Measurements from ENCODE around the gene OR1D2.

Gene OR1D2

DNA sequence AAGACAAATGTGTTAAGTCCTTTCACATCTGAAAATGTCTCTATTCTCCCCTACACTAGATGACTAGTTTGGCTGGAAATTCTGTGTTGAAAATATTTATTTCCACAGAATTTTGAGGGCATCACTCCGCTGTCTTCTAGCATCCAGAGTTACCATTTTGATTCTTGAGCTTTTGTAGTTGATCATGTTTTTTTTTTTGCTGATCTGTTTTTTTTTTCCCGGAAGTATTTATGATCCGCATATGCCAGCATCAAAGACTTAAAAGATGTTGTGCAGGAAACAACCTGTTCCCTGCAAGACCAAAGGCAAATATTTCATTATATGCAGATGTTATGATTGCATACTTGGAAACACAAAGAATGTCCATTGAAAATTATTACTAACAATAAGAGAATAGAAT is 57.5 kb downstream of the OR1D2 start:
- TF ChIP-seq CTCF (conservative IDR thresholded peaks at IDR 0.05): no peak
- TF ChIP-seq ZFX (IDR thresholded peaks at IDR 0.05): no peak
- no peak overlapping the region for H3K27ac ChIP-seq

- no peak overlapping the region for H3K27ac ChIP-seq
- TF ChIP-seq CTCF (conservative IDR thresholded peaks at IDR 0.05) (peak; percentile 89), ZFX (IDR thresholded peaks at IDR 0.05) (no peak)
Observed at GRCh38 chr17:3043737-3044365, 60.4 kb downstream of the OR1D2 start.

DNA sequence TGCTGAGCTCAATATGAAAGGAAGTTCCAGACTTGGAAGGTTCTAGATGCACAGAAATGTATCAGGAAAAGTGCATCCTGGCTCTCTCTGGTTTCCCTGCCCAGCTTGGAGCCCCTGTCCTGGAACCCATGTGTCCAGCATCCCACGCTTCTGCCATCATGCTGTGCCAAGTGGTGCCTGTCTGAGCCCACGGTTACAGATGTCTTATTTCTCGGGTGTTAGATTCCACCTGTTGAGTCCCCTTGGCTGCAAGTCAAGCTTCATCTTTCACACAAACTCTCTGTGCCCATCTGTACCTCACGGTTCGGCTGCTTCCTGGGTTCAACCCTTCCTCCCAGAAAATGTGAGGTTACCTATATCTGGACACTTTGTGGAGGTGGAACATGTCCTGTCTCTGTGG is 63.3 kb downstream of the OR1D2 start:
- TF ChIP-seq CTCF (conservative IDR thresholded peaks at IDR 0.05) (no peak), ZFX (IDR thresholded peaks at IDR 0.05) (no peak)
- no peak overlapping the region for H3K27ac ChIP-seq

GRCh38 chr17:3039736-3040135 is 64.5 kb downstream of the OR1D2 start:
- H3K27ac ChIP-seq: no peak overlapping the region
- TF ChIP-seq ZFX (IDR thresholded peaks at IDR 0.05): no peak
- TF ChIP-seq CTCF (conservative IDR thresholded peaks at IDR 0.05): no peak

DNA sequence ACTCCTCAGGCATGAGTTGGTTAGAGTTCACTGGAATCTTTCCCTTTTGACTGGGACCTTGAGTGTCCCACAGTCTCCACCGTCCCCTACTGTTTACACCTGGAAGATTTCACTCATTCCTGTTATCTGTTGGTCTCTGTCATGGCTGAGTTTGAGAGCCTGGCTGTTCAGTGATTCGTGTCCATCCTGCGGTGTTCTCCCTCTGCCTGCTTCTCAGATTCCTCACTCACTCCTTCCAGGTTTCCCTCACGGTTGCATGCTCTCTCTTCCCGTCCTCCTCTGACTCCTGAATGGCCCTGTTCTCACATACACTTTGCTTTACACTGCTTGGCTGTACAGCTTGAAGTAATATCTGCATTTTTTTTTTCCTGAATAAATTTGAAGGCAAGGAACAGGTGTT is 65.3 kb downstream of the OR1D2 start:
- TF ChIP-seq ZFX (IDR thresholded peaks at IDR 0.05) (no peak), CTCF (conservative IDR thresholded peaks at IDR 0.05) (no peak)
- H3K27ac ChIP-seq: no peak overlapping the region
